ENCODE measurements around the gene STAT1. TPM values are rescaled to one million over a fixed set of nuclear protein-coding genes. Genes with fewer than 3 reads are reported as not detected.

Gene STAT1
- total and polyA plus RNA-seq, 10 of the 15 experiments (the other 5 are each of a cell fraction or from before 2014, with no cell fraction given) = 81.8 to 398 (median 307) TPM

GRCh38 chr2:190947711-190948251 is 66.2 kb downstream of the STAT1 start (continued):
- TF ChIP-seq MEF2B (IDR thresholded peaks at IDR 0.05; ENCODE audit: partially characterized antibody, poor library complexity, severe bottlenecking) (peak; percentile 20), E2F8 (IDR thresholded peaks at IDR 0.05; ENCODE audit: low read depth, partially characterized antibody) (no peak), ZSCAN29 (IDR thresholded peaks at IDR 0.05) (no peak), FOS (IDR thresholded peaks at IDR 0.05; ENCODE audit: borderline replicate concordance, extremely low read depth, insufficient read length) (no peak), SIX5 (IDR thresholded peaks at IDR 0.05; ENCODE audit: low read depth, low read length, severe bottlenecking) (no peak), EZH2 (IDR thresholded peaks at IDR 0.05; ENCODE audit: borderline replicate concordance, control insufficient read depth, low read depth, low read length) (no peak), NFIC (IDR thresholded peaks at IDR 0.05; ENCODE audit: low read depth, low read length) (peak; percentile 50), JUND (IDR thresholded peaks at IDR 0.05; ENCODE audit: low read depth, low read length) (no peak), CUX1 (IDR thresholded peaks at IDR 0.05; ENCODE audit: insufficient replicate concordance, low read depth, low read length) (no peak), TAF1 (IDR thresholded peaks at IDR 0.05; ENCODE audit: borderline replicate concordance, low read depth, low read length) (no peak), CHD4 (IDR thresholded peaks at IDR 0.05) (no peak), RB1 (IDR thresholded peaks at IDR 0.05; ENCODE audit: borderline replicate concordance) (no peak), ETV6 (conservative IDR thresholded peaks at IDR 0.05 in 1 of 2, IDR thresholded peaks at IDR 0.05 in 1 of 2; ENCODE audit: borderline replicate concordance in 1 of 2, low read depth in 1 of 2) (no peak), BRCA1 (IDR thresholded peaks at IDR 0.05; ENCODE audit: low read depth, low read length) (no peak), HDAC6 (IDR thresholded peaks at IDR 0.05; ENCODE audit: unreplicated experiment) (no peak), BACH1 (IDR thresholded peaks at IDR 0.05; ENCODE audit: borderline replicate concordance) (no peak), IRF3 (IDR thresholded peaks at IDR 0.05) (no peak), PML (IDR thresholded peaks at IDR 0.05; ENCODE audit: low read length) (no peak), SMC3 (IDR thresholded peaks at IDR 0.05; ENCODE audit: borderline replicate concordance, low read length) (peak; percentile 21; the same call in 1 of the 2 replicates), ZNF274 (IDR thresholded peaks at IDR 0.05; ENCODE audit: insufficient read depth, insufficient read length) (no peak), EGR1 (IDR thresholded peaks at IDR 0.05; ENCODE audit: borderline replicate concordance in 1 of 2, low read depth in 2 of 2, low read length in 2 of 2) (no peak), NR2C1 (IDR thresholded peaks at IDR 0.05) (no peak), CREB1 (IDR thresholded peaks at IDR 0.05; ENCODE audit: low read depth) (no peak)

All from GM12878 (cell line).